T-helper 22 cell (primary cell): Measurements from ENCODE around the gene HEXIM1.

ENCODE experiments used
- DNase-seq: peaks from one replicate; pipeline ENCODE4 v3.0.0-alpha.2; 2020; ENCODE audit warnings: low read depth

Gene HEXIM1

GRCh38 chr17:45129940-45130680 lies 18.2 kb upstream of the HEXIM1 start:
- no peak for DNase-seq

GRCh38 chr17:45130681-45131615 lies 17.3 kb upstream of the HEXIM1 start:
- no peak for DNase-seq

GRCh38 chr17:45131616-45132319 lies 16.5 kb upstream of the HEXIM1 start:
- DNase-seq: no peak

GRCh38 chr17:45132320-45132571 lies 16.0 kb upstream of the HEXIM1 start, which contains the start of gene PLCD3:
Gene PLCD3 (minus strand): TSS chr17:45132515. CDS start chr17:45132410, 105 bp downstream.
- no peak for DNase-seq

- peak; percentile 56 for DNase-seq
Observed at GRCh38 chr17:45132572-45133463, 15.5 kb upstream of the HEXIM1 start.

- DNase-seq: peak; percentile 91
Observed at GRCh38 chr17:45135192-45135977, 12.9 kb upstream of the HEXIM1 start, which contains the start of gene ACBD4. Gene ACBD4 (plus strand): TSS chr17:45135687. CDS start chr17:45136145, 458 bp downstream.

GRCh38 chr17:45135978-45136791 lies 12.1 kb upstream of the HEXIM1 start:
- no peak for DNase-seq

- DNase-seq: no peak
Observed at GRCh38 chr17:45136846-45137560, 11.3 kb upstream of the HEXIM1 start.

- no peak for DNase-seq
Observed at GRCh38 chr17:45137561-45138305, 10.5 kb upstream of the HEXIM1 start.

GRCh38 chr17:45138911-45139532 lies 9.3 kb upstream of the HEXIM1 start:
- DNase-seq: no peak

GRCh38 chr17:45139533-45139920 lies 8.7 kb upstream of the HEXIM1 start:
- no peak for DNase-seq

GRCh38 chr17:45143094-45143670 lies 5.1 kb upstream of the HEXIM1 start:
- no peak for DNase-seq

GRCh38 chr17:45143767-45144198 lies 4.5 kb upstream of the HEXIM1 start:
- no peak for DNase-seq

GRCh38 chr17:45144199-45145034 lies 3.9 kb upstream of the HEXIM1 start:
- DNase-seq: no peak

GRCh38 chr17:45145035-45145389 lies 3.3 kb upstream of the HEXIM1 start:
- DNase-seq: no peak

GRCh38 chr17:45146166-45146565 lies 2.1 kb upstream of the HEXIM1 start:
- no peak for DNase-seq

GRCh38 chr17:45146592-45146889 lies 1.7 kb upstream of the HEXIM1 start:
- no peak for DNase-seq
